GM12865 (cell line): ENCODE measurements around the gene AKAP13.

Experiments used
- DNase-seq: peaks from one replicate; pipeline ENCODE4 v3.0.0; 2010; ENCODE audit warnings: low read depth
- H3K4me3 ChIP-seq: 2 replicates; pipeline ENCODE4 v1.5.1; 2011; ENCODE audit warnings: mild to moderate bottlenecking, low read depth, low read length, control low read depth
- CTCF ChIP-seq: IDR thresholded peaks from 2 replicates; pipeline ENCODE4 v1.5.1; 2011; ENCODE audit warnings: low read length, control low read depth, low read depth, inconsistent platforms; ENCODE audit not compliant: insufficient read depth; ENCODE audit errors: missing control alignments

AKAP13 gene

GRCh38 chr15:85454403-85454802, 74.0 kb downstream of the AKAP13 start:
- no peak for TF ChIP-seq CTCF
- no peak overlapping the region for H3K4me3 ChIP-seq
- DNase-seq: no peak

GRCh38 chr15:85455891-85456290, 75.5 kb downstream of the AKAP13 start:
- no peak for DNase-seq
- no peak for TF ChIP-seq CTCF
- no peak overlapping the region for H3K4me3 ChIP-seq

- TF ChIP-seq CTCF: no peak
- no peak for DNase-seq
- no peak overlapping the region for H3K4me3 ChIP-seq
These were observed 76.4 kb downstream of the AKAP13 start for GRCh38 chr15:85456798-85457197.

GRCh38 chr15:85457392-85457968, 77.1 kb downstream of the AKAP13 start:
- DNase-seq: peak; percentile 77
- no peak overlapping the region for H3K4me3 ChIP-seq
- no peak for TF ChIP-seq CTCF

- DNase-seq: no peak
- no peak overlapping the region for H3K4me3 ChIP-seq
- TF ChIP-seq CTCF: no peak
These were observed 78.4 kb downstream of the AKAP13 start for GRCh38 chr15:85458764-85459163.

GRCh38 chr15:85462029-85462428, 81.6 kb downstream of the AKAP13 start:
- no peak overlapping the region for H3K4me3 ChIP-seq
- no peak for DNase-seq
- no peak for TF ChIP-seq CTCF

- no peak overlapping the region for H3K4me3 ChIP-seq
- no peak for TF ChIP-seq CTCF
- no peak for DNase-seq
These were observed 83.0 kb downstream of the AKAP13 start for GRCh38 chr15:85463276-85463892.
